Glutamatergic neuron (in vitro differentiated cells): Measurements from ENCODE around the gene EEF1E1. TPM values are rescaled to one million over a fixed set of nuclear protein-coding genes. Genes with fewer than 3 reads are reported as not detected.

ENCODE experiments used
- DNase-seq: peaks from one replicate; pipeline ENCODE4 v3.0.0; 2022
- H3K27ac Mint-ChIP-seq: one replicate; pipeline ENCODE4 v1.8.0; 2020; ENCODE audit warnings: mild to moderate bottlenecking, mixed read lengths, inconsistent platforms; ENCODE audit not compliant: unreplicated experiment
- H3K27me3 Mint-ChIP-seq: one replicate; pipeline ENCODE4 v1.8.0; 2020; ENCODE audit warnings: mild to moderate bottlenecking, moderate library complexity, mixed read lengths, inconsistent platforms; ENCODE audit not compliant: unreplicated experiment
- H3K36me3 Mint-ChIP-seq: one replicate; pipeline ENCODE4 v1.8.0; 2020; ENCODE audit warnings: mild to moderate bottlenecking, mixed read lengths, inconsistent platforms; ENCODE audit not compliant: unreplicated experiment
- H3K4me1 Mint-ChIP-seq: one replicate; pipeline ENCODE4 v1.8.0; 2020; ENCODE audit warnings: mild to moderate bottlenecking, low read depth, mixed read lengths, inconsistent platforms; ENCODE audit not compliant: unreplicated experiment
- H3K4me3 Mint-ChIP-seq: one replicate; pipeline ENCODE4 v1.8.0; 2020; ENCODE audit warnings: mild to moderate bottlenecking, mixed read lengths, inconsistent platforms; ENCODE audit not compliant: unreplicated experiment
- H3K9me3 Mint-ChIP-seq: one replicate; pipeline ENCODE4 v1.8.0; 2020; ENCODE audit warnings: mild to moderate bottlenecking, moderate library complexity, mixed read lengths, inconsistent platforms; ENCODE audit not compliant: unreplicated experiment
- CTCF ChIP-seq: fragments of 200-600 bp; sonication (generic); IDR thresholded peaks from one replicate; pipeline ENCODE4 v1.5.0; 2021; ENCODE audit not compliant: partially characterized antibody, unreplicated experiment
- total RNA-seq: library from RNA; stranded (reverse); fragmentation: NEBNext Ultra II Directional; extraction: Animal tissue kit (Norgen Biotek cat#: 25700); gene quantifications from one replicate; pipeline ENCODE4 v1.2.1, GENCODE V29; 2021; ENCODE audit not compliant: unreplicated experiment

EEF1E1 gene
- total RNA-seq, 1 donor from 2014 or later, result 20.6 TPM

DNA sequence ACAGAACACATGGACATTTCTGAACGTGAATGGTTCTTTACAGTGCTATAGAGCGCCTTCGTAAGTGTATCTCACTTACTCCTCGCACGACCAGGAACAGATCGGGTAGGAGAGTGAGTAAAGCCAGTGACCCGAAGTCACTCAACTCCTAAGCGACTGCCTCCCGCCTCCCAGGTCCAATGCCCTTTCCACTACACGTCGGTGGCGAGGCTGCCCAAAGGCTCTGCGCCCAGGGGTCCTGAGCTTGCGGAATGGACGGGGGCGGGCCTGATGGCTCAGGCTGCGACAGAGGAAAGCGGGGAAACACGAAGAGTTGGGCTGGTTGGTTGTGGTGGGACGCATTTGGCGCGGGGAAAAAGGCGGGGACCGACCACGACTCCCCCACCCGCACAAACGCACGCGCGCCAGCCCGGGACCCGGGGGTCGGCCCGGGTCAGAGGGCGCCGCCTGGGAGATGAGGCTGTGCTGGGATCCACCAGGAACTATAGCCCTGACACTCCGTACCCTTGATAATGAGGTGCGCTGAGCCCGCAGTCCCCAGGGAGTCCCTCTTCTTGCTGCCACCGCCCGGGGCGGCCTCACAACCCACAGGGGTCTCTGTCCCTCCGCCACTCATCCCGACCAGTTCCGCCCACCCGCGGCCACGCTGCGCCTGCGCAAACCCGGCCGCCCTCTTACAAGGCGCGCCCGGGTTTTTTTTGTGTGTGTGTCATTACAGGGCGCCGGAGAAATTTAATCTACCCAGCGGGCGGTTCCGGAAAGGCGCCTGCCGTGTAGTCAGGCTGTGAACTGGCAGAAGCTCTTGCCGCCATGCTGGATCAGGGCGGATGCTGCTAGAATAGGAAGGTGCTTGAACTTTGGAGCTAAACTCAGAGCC lies 38.3 kb downstream of the EEF1E1 start, which contains the start of gene BLOC1S5:
BLOC1S5 (minus strand) TSS at position 629 of the 877 bp plus-strand sequence; CDS start at position 616, 13 bp downstream.
- Mint-ChIP-seq H3K36me3 (no peaks in the 10 kb centered on the region), H3K4me3 (peak within 1 kb of the TSS; percentile 91), H3K9me3 (no peaks in the 10 kb centered on the region), H3K4me1 (peaks cover 1% of the 10 kb centered on the region), H3K27me3 (no peaks in the 10 kb centered on the region), H3K27ac (peak within 1 kb of the TSS; percentile 84)
- TF ChIP-seq CTCF, result no peak
- DNase-seq, result peak; percentile 98

GRCh38 chr6:8061736-8062135 lies 40.6 kb downstream of the EEF1E1 start:
- peaks cover 1% of the 10 kb centered on the region for H3K4me1 Mint-ChIP-seq
- no peak for TF ChIP-seq CTCF
- H3K9me3 Mint-ChIP-seq, result no peaks in the 10 kb centered on the region
- no peak overlapping the region for H3K4me3 Mint-ChIP-seq
- H3K27ac Mint-ChIP-seq, result no peak overlapping the region
- no peaks in the 10 kb centered on the region for H3K36me3 Mint-ChIP-seq
- no peak for DNase-seq
- H3K27me3 Mint-ChIP-seq, result no peaks in the 10 kb centered on the region

DNA sequence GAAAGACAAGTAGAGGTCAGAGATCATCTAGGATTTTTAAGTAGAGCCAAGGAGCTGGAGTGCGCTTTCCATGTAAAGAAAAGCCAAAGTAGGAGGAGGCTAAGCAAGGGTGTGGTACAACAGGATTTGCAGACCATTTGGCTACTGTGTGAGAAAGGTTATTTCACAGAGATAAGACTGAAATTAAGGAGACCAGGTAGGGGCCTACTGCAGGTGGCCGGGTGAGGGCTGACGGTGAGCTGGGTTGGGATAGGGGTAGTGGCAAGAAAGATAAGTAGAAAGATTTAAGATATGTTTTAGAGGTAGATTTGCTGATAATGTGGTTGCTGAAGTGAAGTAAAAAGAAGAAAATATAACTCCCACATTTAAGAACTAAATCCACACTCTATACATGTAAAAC lies 42.0 kb downstream of the EEF1E1 start:
- Mint-ChIP-seq H3K9me3 (no peaks in the 10 kb centered on the region), H3K27me3 (no peaks in the 10 kb centered on the region), H3K27ac (no peak overlapping the region), H3K36me3 (no peaks in the 10 kb centered on the region), H3K4me3 (no peak overlapping the region), H3K4me1 (peaks cover 1% of the 10 kb centered on the region)
- no peak for TF ChIP-seq CTCF
- no peak for DNase-seq

DNA sequence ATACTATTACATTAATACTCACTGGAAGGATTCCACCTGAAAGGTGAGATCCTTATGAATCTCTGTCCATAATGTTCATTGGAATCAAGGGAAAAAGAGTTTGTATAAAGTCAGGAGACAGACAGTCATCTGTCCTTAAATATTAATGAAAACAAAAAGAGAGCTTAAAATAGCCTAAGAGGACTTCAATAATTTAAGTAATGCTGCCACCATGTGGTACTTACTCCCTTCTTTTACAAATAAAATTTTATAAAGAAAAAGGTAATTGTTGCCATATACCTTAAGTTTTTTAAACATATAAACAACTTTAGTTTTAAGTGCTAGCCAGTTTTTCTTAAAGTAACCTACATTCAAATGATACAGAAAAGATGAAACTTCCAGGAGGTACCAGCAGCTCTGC lies 43.2 kb downstream of the EEF1E1 start:
- DNase-seq, result no peak
- no peaks in the 10 kb centered on the region for H3K27me3 Mint-ChIP-seq
- H3K36me3 Mint-ChIP-seq, result no peaks in the 10 kb centered on the region
- H3K4me3 Mint-ChIP-seq, result no peak overlapping the region
- peak; percentile 13 for TF ChIP-seq CTCF
- H3K27ac Mint-ChIP-seq, result no peak overlapping the region
- no peaks in the 10 kb centered on the region for H3K9me3 Mint-ChIP-seq
- no peaks in the 10 kb centered on the region for H3K4me1 Mint-ChIP-seq

GRCh38 chr6:8057793-8058192 lies 44.6 kb downstream of the EEF1E1 start:
- Mint-ChIP-seq H3K36me3 (no peaks in the 10 kb centered on the region), H3K4me3 (no peak overlapping the region), H3K9me3 (no peaks in the 10 kb centered on the region), H3K27me3 (no peaks in the 10 kb centered on the region), H3K27ac (no peak overlapping the region), H3K4me1 (no peaks in the 10 kb centered on the region)
- no peak for TF ChIP-seq CTCF
- DNase-seq, result no peak
